Esophagus squamous epithelium (tissue), 5 donors: ENCODE results near the gene RAB17. TPM values are rescaled to one million over a fixed set of nuclear protein-coding genes. Genes with fewer than 3 reads are reported as not detected.
A peak's percentile ranks its signal among the peaks of the same experiment; 100 is the strongest.
"Not testable (repeated sequence)": the region's sequence is repeated elsewhere in the genome, so short reads cannot be mapped to it uniquely, and the experiment has no call there.

ENCODE experiments used
- DNase-seq: peaks from one replicate; lab custom pipeline; 2025; lab: John Stamatoyannopoulos, UW
- H3K27ac ChIP-seq, 4 donors: fragments of 200-600 bp; sonication (generic); one replicate each; pipeline ENCODE4 v1.5.1; 2016 to 2019; ENCODE audit warnings: mild to moderate bottlenecking in 1 of 4
- H3K27me3 ChIP-seq, 4 donors: fragments of 200-600 bp; sonication (generic); 1 replicate in 3 of 4; 2 replicates in 1 of 4; pipeline versions ENCODE4 v1.5.1 to v1.6.0; 2017 to 2021; ENCODE audit warnings: antibody characterized with exemption in 1 of 4
- H3K36me3 ChIP-seq, 3 donors: fragments of 200-600 bp; sonication (generic); one replicate each; pipeline ENCODE4 v1.5.1; 2016 to 2019
- H3K4me1 ChIP-seq, 3 donors: fragments of 200-600 bp; sonication (generic); one replicate each; pipeline ENCODE4 v1.5.1; 2017 to 2019
- H3K4me3 ChIP-seq, 4 donors: fragments of 200-600 bp; sonication (generic); 1 replicate in 3 of 4; 2 replicates in 1 of 4; pipeline ENCODE4 v1.5.1; 2016 to 2019; ENCODE audit warnings: mild to moderate bottlenecking in 2 of 4, moderate library complexity in 1 of 4
- H3K9me3 ChIP-seq, 3 donors: fragments of 200-600 bp; sonication (generic); one replicate each; pipeline ENCODE4 v1.5.1; 2016 to 2019
- CTCF ChIP-seq, 6 experiments: fragments of 450-650 bp in 4 of 6; fragments of 200-600 bp in 2 of 6; sonication (generic) in 2 of 6; IDR thresholded peaks; one replicate each; pipeline ENCODE4 v1.5.1; 2016 to 2019; ENCODE audit warnings: antibody characterized with exemption in 6 of 6, mild to moderate bottlenecking in 4 of 6, moderate library complexity in 4 of 6
- POLR2A ChIP-seq, 4 donors: fragments of 450-650 bp; IDR thresholded peaks; one replicate each; pipeline ENCODE4 v1.6.1; 2017; ENCODE audit warnings: antibody characterized with exemption in 4 of 4, mild to moderate bottlenecking in 4 of 4, moderate library complexity in 3 of 4
- WGBS, 2 donors: methylation state at CpG; one replicate each; pipeline ENCODE4 v1.1.5; 2018; 5-methylcytosine and 5-hydroxymethylcytosine counted together
- intact Hi-C: fragments of 100-400 bp; cut with DNase I; formaldehyde crosslinking; loops from one replicate; pipeline ENCODE4 v1.15.0; 2022
- total RNA-seq, 4 donors: library from RNA; depleted of rRNA; stranded (reverse); fragments of >200 nt; gene quantifications; one replicate each; pipeline ENCODE4 v1.1.0, GENCODE V29; 2016
- donor health status: DM: yes; HTN: yes; CAD: no.

RAB17 gene
- total RNA-seq, 4 donors from 2014 or later, result 2.0 to 11.1 (median 6.4) TPM

GRCh38 chr2:237599465-237600110 is 9.1 kb upstream of the RAB17 start:
- H3K4me1 ChIP-seq, result peaks cover 3 to 44% (median 8%) of the 10 kb centered on the region in 3 donors
- TF ChIP-seq POLR2A (IDR thresholded peaks at IDR 0.05) (no peak), CTCF (IDR thresholded peaks at IDR 0.05) (no peak)
- intact Hi-C loops, result no loop called here
- no peaks in the 10 kb centered on the region for H3K9me3 ChIP-seq
- no peaks in the 10 kb centered on the region for H3K36me3 ChIP-seq
- no peak for DNase-seq
- peak overlapping the region in 3 of 4 donors; percentile 24 to 75 (median 63) for H3K27ac ChIP-seq
- H3K4me3 ChIP-seq, result peak overlapping the region in 3 of 4 donors; percentile 18 to 22 (median 20)
- no peaks in the 10 kb centered on the region for H3K27me3 ChIP-seq
- 71 to 79% methylated on average over 9 of the region's 9 CpGs for WGBS, 2 donors

GRCh38 chr2:237598468-237599208 is 8.1 kb upstream of the RAB17 start:
- Histone ChIP-seq H3K4me3 (no peak overlapping the region), H3K36me3 (no peaks in the 10 kb centered on the region), H3K9me3 (no peaks in the 10 kb centered on the region), H3K27ac (no peak overlapping the region), H3K27me3 (no peaks in the 10 kb centered on the region), H3K4me1 (peaks cover 10 to 44% (median 15%) of the 10 kb centered on the region in 3 donors)
- DNase-seq, result no peak
- intact Hi-C loops, result no loop called here
- 83 to 85% methylated on average over 14 of the region's 14 CpGs for WGBS, 2 donors
- TF ChIP-seq POLR2A (IDR thresholded peaks at IDR 0.05), result no peak
- TF ChIP-seq CTCF (IDR thresholded peaks at IDR 0.05), result no peak

- no peaks in the 10 kb centered on the region for H3K27me3 ChIP-seq
- no peak overlapping the region for H3K4me3 ChIP-seq
- H3K27ac ChIP-seq, result no peak overlapping the region
- intact Hi-C loops, result no loop called here
- no peaks in the 10 kb centered on the region for H3K36me3 ChIP-seq
- peaks cover 10 to 40% (median 10%) of the 10 kb centered on the region in 3 donors for H3K4me1 ChIP-seq
- WGBS, 2 donors, result 82 to 87% methylated on average over 25 to 27 of the region's 29 CpGs
- no peaks in the 10 kb centered on the region for H3K9me3 ChIP-seq
- no peak for TF ChIP-seq CTCF (IDR thresholded peaks at IDR 0.05)
- TF ChIP-seq POLR2A (IDR thresholded peaks at IDR 0.05), result no peak
- no peak for DNase-seq
These were observed 6.9 kb upstream of the RAB17 start for GRCh38 chr2:237597196-237598145.

- peaks cover 10 to 47% (median 11%) of the 10 kb centered on the region in 3 donors for H3K4me1 ChIP-seq
- 55 to 93% methylated on average over 5 to 9 of the region's 13 CpGs for WGBS, 2 donors
- TF ChIP-seq CTCF (IDR thresholded peaks at IDR 0.05) (no peak), POLR2A (IDR thresholded peaks at IDR 0.05) (no peak)
- DNase-seq, result no peak
- no peaks in the 10 kb centered on the region for H3K27me3 ChIP-seq
- H3K36me3 ChIP-seq, result no peaks in the 10 kb centered on the region
- no peak overlapping the region for H3K27ac ChIP-seq
- intact Hi-C loops, result no loop called here
- no peak overlapping the region for H3K4me3 ChIP-seq
- H3K9me3 ChIP-seq, result no peaks in the 10 kb centered on the region
These were observed 6.1 kb upstream of the RAB17 start for GRCh38 chr2:237596520-237597195.

DNA sequence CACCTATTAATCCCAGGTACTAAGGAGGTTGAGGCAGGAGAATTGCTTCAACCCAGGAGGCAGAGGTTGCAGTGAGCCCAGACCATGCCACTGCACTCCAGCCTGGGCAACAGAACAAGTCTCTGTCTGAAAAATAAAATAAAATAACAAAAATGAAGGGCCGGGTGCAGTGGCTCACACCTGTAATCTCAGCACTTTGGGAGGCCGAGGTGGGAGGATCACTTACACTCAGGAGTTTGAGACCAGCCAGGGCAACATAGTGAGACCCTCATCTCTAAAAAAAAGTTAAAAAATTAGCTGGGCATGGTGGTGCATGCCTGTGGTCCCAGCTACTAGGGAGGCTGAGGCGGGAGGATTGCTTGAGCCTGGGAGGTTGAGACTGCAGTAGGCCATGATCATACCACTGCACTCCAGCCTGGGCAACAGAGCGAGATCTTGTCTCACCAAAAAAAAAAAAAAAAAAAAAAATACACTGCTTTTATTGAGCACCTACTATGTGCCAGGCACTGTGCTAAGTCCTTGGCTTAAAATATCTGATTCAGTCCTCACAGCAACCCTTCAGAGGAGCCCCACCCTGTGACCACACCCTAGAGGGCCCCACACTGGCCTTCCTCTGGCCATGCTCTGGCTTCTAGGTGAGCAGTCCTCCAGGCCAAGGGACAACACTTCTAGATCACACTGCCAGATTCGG is 5.4 kb upstream of the RAB17 start:
- intact Hi-C loops, H3K27me3 ChIP-seq, DNase-seq, H3K36me3 ChIP-seq, H3K4me3 ChIP-seq, H3K9me3 ChIP-seq: not testable (repeated sequence)
- Histone ChIP-seq H3K4me1 (peaks cover 11 to 54% (median 18%) of the 10 kb centered on the region in 3 donors), H3K27ac (peak overlapping the region in 2 of 4 donors; percentile 71 to 72)
- 92% methylated on average over 4 of the region's 5 CpGs for WGBS, 2 donors
